ENCODE data around the gene HMGB4. TPM values are rescaled to one million over a fixed set of nuclear protein-coding genes. Genes with fewer than 3 reads are reported as not detected.

The HMGB4 gene
- total RNA-seq, 1 donor from 2014 or later, result not detected

DNA sequence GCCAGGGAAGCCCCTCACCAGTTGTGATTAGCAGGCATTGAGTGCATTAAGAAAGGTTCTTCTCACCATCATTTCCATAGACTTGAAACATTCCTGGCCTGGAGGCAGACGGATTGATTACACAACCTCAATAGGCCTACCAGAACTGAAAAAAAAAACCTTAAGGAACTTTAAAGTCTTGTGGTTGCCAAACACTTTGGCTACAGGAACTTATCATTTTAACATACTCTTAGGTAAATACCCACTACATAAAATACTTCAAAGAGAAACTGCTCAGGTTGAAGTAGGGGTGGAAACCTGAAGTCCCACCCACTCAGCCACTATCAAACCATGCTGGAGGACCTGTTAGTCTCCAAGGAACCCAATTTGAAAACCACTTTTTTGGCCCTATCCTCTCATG lies 22.4 kb upstream of the HMGB4 start:
- H3K27ac Mint-ChIP-seq (ENCODE audit: unreplicated experiment), result no peak overlapping the region
- no peak for TF ChIP-seq CTCF (IDR thresholded peaks at IDR 0.05; ENCODE audit: unreplicated experiment)
- no peaks in the 10 kb centered on the region for H3K36me3 Mint-ChIP-seq (ENCODE audit: low read depth, unreplicated experiment)
- peaks cover 8% of the 10 kb centered on the region for H3K4me1 Mint-ChIP-seq (ENCODE audit: unreplicated experiment)
- H3K27me3 Mint-ChIP-seq (ENCODE audit: unreplicated experiment), result peaks cover 8% of the 10 kb centered on the region
- no peak overlapping the region for H3K4me3 Mint-ChIP-seq (ENCODE audit: unreplicated experiment)
- DNase-seq (ENCODE audit: low spot score), result no peak
- no peaks in the 10 kb centered on the region for H3K9me3 Mint-ChIP-seq (ENCODE audit: unreplicated experiment)

DNA sequence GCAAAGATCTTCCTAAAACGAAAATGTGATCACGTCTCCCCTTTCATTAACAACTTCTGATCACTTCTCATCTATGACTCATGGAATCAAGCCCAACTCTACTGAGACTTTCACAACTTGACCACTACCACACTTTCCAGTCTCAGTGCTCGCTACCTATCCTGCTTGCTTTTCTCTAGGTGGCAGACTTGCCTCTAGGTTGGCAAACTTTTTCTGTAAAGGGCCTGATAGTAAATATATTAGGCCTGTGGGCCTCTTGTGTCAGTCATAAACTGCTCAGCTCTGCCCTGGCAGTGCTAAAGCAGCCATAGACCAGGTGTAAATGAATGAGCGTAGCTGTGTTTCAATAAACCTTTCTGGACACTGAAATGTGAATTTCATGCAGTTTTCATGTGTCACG lies 21.5 kb upstream of the HMGB4 start:
- no peak overlapping the region for H3K4me3 Mint-ChIP-seq (ENCODE audit: unreplicated experiment)
- H3K36me3 Mint-ChIP-seq (ENCODE audit: low read depth, unreplicated experiment), result no peaks in the 10 kb centered on the region
- no peak for TF ChIP-seq CTCF (IDR thresholded peaks at IDR 0.05; ENCODE audit: unreplicated experiment)
- peaks cover 8% of the 10 kb centered on the region for H3K27me3 Mint-ChIP-seq (ENCODE audit: unreplicated experiment)
- H3K27ac Mint-ChIP-seq (ENCODE audit: unreplicated experiment), result no peak overlapping the region
- no peak for DNase-seq (ENCODE audit: low spot score)
- no peaks in the 10 kb centered on the region for H3K9me3 Mint-ChIP-seq (ENCODE audit: unreplicated experiment)
- H3K4me1 Mint-ChIP-seq (ENCODE audit: unreplicated experiment), result peaks cover 8% of the 10 kb centered on the region

DNA sequence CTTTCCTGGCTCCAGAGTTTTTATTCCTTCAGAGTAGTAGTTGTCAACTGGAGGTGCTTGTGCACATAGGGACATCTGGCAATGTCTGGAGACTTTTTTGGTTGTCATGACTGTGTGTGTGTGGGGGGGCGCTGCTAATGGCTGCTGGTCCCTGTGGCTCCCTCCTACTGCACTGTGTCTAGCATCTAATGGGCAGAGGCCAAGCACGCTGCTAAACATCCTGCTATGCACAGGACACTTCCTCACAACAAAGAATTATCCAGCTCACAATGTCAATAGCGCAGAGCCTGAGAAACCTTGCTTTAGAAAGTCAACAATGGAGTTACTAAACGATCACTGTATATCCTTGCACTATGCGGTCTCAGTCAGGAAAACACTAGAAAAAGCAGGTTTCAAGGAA lies 19.7 kb upstream of the HMGB4 start:
- DNase-seq (ENCODE audit: low spot score), result no peak
- H3K36me3 Mint-ChIP-seq (ENCODE audit: low read depth, unreplicated experiment), result no peaks in the 10 kb centered on the region
- H3K9me3 Mint-ChIP-seq (ENCODE audit: unreplicated experiment), result no peaks in the 10 kb centered on the region
- H3K4me1 Mint-ChIP-seq (ENCODE audit: unreplicated experiment), result peaks cover 11% of the 10 kb centered on the region
- TF ChIP-seq CTCF (IDR thresholded peaks at IDR 0.05; ENCODE audit: unreplicated experiment), result no peak
- peaks cover 6% of the 10 kb centered on the region for H3K27me3 Mint-ChIP-seq (ENCODE audit: unreplicated experiment)
- no peak overlapping the region for H3K27ac Mint-ChIP-seq (ENCODE audit: unreplicated experiment)
- H3K4me3 Mint-ChIP-seq (ENCODE audit: unreplicated experiment), result no peak overlapping the region

DNA sequence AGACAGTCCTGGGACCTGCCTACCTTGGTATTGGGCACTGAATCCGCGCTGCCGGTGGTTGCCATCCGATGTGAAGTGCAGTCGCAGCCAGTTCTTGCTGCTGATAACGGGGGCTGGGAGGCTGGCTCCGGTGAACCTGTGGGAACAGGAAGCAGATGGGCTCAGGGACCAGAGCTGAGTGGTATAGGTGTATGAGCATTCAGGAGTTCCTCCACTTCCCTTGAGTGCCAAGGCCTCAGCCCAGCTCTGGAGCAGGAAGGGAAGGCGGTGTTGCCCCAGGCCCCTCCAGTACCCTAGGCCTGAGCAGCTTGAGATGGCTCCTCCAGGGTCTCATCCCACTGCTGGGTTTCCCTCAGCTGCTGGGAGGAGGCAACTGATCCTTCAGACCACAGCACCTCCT lies 17.0 kb upstream of the HMGB4 start:
- H3K9me3 Mint-ChIP-seq (ENCODE audit: unreplicated experiment), result no peaks in the 10 kb centered on the region
- peaks cover 13% of the 10 kb centered on the region for H3K4me1 Mint-ChIP-seq (ENCODE audit: unreplicated experiment)
- H3K4me3 Mint-ChIP-seq (ENCODE audit: unreplicated experiment), result no peak overlapping the region
- no peak for DNase-seq (ENCODE audit: low spot score)
- no peaks in the 10 kb centered on the region for H3K36me3 Mint-ChIP-seq (ENCODE audit: low read depth, unreplicated experiment)
- peaks cover 6% of the 10 kb centered on the region for H3K27me3 Mint-ChIP-seq (ENCODE audit: unreplicated experiment)
- no peak overlapping the region for H3K27ac Mint-ChIP-seq (ENCODE audit: unreplicated experiment)
- no peak for TF ChIP-seq CTCF (IDR thresholded peaks at IDR 0.05; ENCODE audit: unreplicated experiment)

GRCh38 chr1:33848205-33848937 lies 15.5 kb upstream of the HMGB4 start:
- no peaks in the 10 kb centered on the region for H3K36me3 Mint-ChIP-seq (ENCODE audit: low read depth, unreplicated experiment)
- H3K9me3 Mint-ChIP-seq (ENCODE audit: unreplicated experiment), result no peaks in the 10 kb centered on the region
- no peak overlapping the region for H3K27ac Mint-ChIP-seq (ENCODE audit: unreplicated experiment)
- DNase-seq (ENCODE audit: low spot score), result no peak
- TF ChIP-seq CTCF (IDR thresholded peaks at IDR 0.05; ENCODE audit: unreplicated experiment), result no peak
- peaks cover 13% of the 10 kb centered on the region for H3K4me1 Mint-ChIP-seq (ENCODE audit: unreplicated experiment)
- peaks cover 6% of the 10 kb centered on the region for H3K27me3 Mint-ChIP-seq (ENCODE audit: unreplicated experiment)
- H3K4me3 Mint-ChIP-seq (ENCODE audit: unreplicated experiment), result no peak overlapping the region

Measured in endothelial cell (in vitro differentiated cells).